Hindlimb muscle (tissue), 1 donor: ENCODE data around the gene MAP3K7. TPM values are rescaled to one million over a fixed set of nuclear protein-coding genes. Genes with fewer than 3 reads are reported as not detected.

ENCODE experiments used
- DNase-seq: peaks from one replicate; pipeline ENCODE4 v3.0.0-alpha.2; 2013
- polyA plus RNA-seq: library from polyadenylated mRNA; unstranded; fragments of 120-200 nt; gene quantifications from one replicate; pipeline ENCODE4 v1.2.1, GENCODE V29; 2013; ENCODE audit not compliant: insufficient read length

The MAP3K7 gene
- polyA plus RNA-seq, 1 donor: 35.9 TPM

GRCh38 chr6:90525421-90525820, 61.5 kb downstream of the MAP3K7 start:
- DNase-seq: no peak

- DNase-seq: no peak
Measured at GRCh38 chr6:90523779-90524310, 63.0 kb downstream of the MAP3K7 start.

- no peak for DNase-seq
Measured at GRCh38 chr6:90521955-90522354, 64.9 kb downstream of the MAP3K7 start.

GRCh38 chr6:90516074-90516660, 70.7 kb downstream of the MAP3K7 start:
- DNase-seq: no peak

- no peak for DNase-seq
Measured at GRCh38 chr6:90514496-90514895, 72.4 kb downstream of the MAP3K7 start.

GRCh38 chr6:90508753-90509152, 78.1 kb downstream of the MAP3K7 start:
- no peak for DNase-seq

GRCh38 chr6:90502866-90503407, 83.9 kb downstream of the MAP3K7 start:
- no peak for DNase-seq

GRCh38 chr6:90502381-90502780, 84.5 kb downstream of the MAP3K7 start:
- no peak for DNase-seq

- no peak for DNase-seq
Measured at GRCh38 chr6:90500458-90500857, 86.4 kb downstream of the MAP3K7 start.

GRCh38 chr6:90497411-90497810, 89.5 kb downstream of the MAP3K7 start:
- DNase-seq: no peak

- DNase-seq: no peak
Measured at GRCh38 chr6:90496258-90497016, 90.4 kb downstream of the MAP3K7 start.

- DNase-seq: no peak
Measured at GRCh38 chr6:90495216-90495817, 91.6 kb downstream of the MAP3K7 start.

- DNase-seq: peak; percentile 11
Measured at GRCh38 chr6:90494067-90494780, 92.6 kb downstream of the MAP3K7 start.

GRCh38 chr6:90493332-90493731, 93.5 kb downstream of the MAP3K7 start:
- no peak for DNase-seq

- no peak for DNase-seq
Measured at GRCh38 chr6:90492798-90493197, 94.1 kb downstream of the MAP3K7 start.

GRCh38 chr6:90492369-90492768, 94.5 kb downstream of the MAP3K7 start:
- DNase-seq: no peak

GRCh38 chr6:90490030-90490716, 96.7 kb downstream of the MAP3K7 start:
- no peak for DNase-seq

GRCh38 chr6:90488816-90489215, 98.1 kb downstream of the MAP3K7 start:
- DNase-seq: no peak

GRCh38 chr6:90485635-90486277, 101.1 kb downstream of the MAP3K7 start:
- DNase-seq: no peak

- no peak for DNase-seq
Measured at GRCh38 chr6:90484903-90485302, 102.0 kb downstream of the MAP3K7 start.

GRCh38 chr6:90484385-90484784, 102.5 kb downstream of the MAP3K7 start:
- no peak for DNase-seq

GRCh38 chr6:90483956-90484355, 102.9 kb downstream of the MAP3K7 start:
- no peak for DNase-seq
